Stimulated activated CD4-positive, alpha-beta T cell treated with anti-CD3 and anti-CD28 coated beads, TNF-alpha, amount 100 ng/mL, for 24 hours (primary cell): Measurements from ENCODE around the gene PRR23E.

Source experiments
- DNase-seq, 3 experiments: peaks; one replicate each; pipeline ENCODE4 v3.0.0-alpha.2; 2020; ENCODE audit warnings: low read depth in 3 of 3

The PRR23E gene

DNA sequence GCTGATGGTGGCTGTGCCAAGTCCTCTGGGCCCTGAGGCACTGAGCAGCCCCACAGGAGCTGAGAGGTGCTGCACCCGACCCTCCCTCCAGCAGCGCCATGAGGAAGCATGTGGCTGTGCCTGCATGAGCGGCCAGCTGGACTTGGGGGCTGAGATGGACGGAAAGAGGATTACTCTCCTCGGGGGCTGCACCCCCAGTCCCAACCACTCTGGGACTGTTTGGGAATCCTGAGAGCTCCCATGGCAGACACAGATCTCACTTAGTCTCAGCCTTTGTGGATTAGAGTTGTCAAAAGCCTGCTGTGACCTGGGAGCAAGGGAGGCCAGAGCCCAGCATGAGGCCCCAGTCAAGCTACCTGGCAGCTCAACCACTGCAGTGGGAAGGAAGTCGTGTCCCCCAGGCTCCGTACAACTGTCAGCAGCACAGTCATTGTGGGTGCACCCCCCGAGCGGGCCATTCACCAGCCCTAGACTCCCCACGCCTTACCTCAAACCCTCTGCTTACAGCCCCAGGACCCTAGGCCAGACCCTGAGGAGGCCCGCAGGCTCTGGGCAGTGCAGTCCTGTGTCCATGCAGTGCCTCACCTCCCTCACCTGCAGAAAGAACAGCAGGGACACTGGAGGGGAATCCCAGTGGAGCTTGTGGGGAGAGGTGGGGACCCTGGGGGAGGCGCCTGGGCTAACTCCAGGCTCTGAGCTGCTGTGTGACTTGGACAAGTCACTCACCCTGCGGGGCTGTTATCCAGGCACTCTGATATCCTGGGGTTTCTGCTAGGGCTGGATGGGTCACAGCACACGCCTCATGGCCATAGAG is 17.1 kb downstream of the PRR23E start:
- DNase-seq = no peak

- DNase-seq = no peak
These were observed 17.7 kb downstream of the PRR23E start for GRCh38 chr3:127210654-127210943.

DNA sequence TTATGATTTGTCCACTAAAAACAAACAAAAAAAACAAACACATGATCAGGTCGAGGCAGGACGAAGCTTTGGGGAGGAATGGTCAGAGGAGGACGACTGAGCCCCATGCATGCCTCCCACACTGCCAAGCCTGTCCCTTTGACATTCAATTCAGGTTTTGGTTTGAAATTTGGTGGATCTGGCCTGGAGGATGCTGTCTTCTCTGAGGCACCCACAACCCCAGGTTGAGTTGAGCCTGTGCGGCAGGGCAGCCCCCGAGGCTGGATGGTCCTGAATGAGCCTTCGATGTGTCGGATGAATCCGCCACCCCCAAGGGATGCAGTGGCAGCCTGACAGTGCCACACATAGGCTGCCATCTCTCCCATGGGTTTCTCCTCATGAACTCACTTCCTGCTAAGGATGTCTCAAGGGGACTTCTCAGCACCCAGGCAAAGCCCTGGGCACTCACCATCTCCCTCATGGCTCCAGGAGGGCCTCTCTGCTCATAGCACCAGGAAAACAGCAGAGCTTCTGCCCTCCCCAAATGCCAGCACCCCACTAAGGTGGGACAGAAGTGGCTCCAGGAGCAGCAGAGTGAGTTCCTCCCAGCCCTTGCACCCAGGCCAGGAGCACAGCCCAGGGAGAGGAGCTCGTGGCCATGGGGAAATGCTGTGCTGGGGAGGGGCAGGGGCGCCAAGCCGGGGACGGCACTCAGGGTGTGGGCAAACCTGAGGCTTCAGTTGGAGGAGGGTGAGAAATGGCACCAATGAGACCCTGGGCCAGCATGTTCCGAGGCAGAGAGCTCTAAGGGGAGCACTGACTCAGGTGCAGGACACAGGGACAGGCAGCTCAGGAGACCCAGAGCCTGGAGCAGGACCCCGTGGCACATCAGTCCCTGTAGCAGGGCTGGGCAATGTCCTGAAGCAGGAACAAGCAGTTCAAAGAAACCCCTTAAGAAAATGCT is 18.5 kb downstream of the PRR23E start:
- no peak for DNase-seq

DNA sequence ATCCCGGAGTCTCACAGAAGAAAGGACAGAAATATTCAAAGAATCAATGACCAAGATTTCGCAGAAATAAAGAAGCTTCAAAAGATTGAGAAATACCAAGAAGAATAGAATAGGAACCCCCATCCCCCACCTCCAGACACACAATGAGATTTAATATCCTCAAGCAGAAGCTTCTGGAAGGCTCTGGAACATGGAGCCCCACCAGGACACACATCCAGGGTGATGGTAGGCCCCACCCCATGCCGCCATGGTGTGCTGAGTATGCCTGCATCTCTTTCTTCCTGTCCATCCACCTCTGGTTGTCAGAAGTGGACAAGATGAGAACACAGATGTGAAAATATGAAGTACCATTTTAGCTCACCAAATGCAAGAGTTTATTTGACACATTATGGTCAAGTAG is 19.3 kb downstream of the PRR23E start:
- DNase-seq = no peak

GRCh38 chr3:127212711-127213110 is 19.8 kb downstream of the PRR23E start:
- DNase-seq = no peak

- DNase-seq = no peak
These were observed 20.5 kb downstream of the PRR23E start for GRCh38 chr3:127213381-127213918.

DNA sequence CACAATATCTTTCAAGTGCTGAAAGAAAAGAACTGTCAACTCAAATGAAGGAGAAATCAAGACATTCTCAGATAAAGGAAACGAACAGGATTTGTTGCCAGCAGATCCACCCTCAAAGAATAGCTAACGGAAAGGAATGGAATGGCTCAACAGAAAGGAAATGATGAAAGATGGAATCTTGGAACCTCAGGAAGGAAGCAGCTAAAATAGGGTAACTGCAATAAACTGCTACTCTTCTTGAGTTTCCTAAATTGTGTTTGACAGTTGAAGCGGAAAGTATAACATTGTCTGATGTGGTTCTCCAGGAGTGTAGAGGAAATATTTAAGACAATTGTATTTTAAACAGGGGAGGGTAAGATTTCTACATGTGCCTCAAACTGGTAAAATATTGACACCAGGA is 22.0 kb downstream of the PRR23E start:
- no peak for DNase-seq

DNA sequence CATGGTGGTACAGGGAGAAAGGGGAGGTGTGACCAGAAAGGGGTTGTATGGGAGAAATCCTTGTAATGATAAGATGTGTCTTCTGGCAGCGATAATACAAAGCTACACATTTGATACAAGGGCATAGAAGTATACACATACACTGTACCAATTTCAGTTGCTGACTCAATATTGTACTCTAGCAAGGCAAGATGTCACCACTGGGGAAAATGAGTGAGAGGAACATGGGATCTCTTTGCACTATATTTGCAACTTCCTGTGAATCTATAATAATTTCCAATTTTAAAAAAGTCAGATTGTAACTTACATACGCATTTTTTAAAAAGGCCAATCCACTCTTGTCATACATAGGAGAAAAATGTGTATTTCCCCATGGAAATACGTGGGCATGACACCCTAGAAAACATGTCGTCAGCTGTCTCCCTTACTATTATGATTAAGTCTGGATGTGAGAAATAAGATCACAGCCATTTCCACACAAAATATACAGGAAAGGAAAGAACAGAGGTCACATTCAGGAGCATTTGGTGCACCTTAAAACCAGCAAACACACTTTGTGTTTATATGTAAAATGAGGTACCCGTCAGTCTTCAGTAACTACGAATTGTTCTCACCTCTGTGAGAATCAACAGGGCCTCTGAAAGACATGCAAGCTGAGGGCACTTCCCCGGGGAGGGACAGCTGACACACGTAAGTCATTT is 22.9 kb downstream of the PRR23E start:
- no peak for DNase-seq

GRCh38 chr3:127216415-127217261 is 23.7 kb downstream of the PRR23E start:
- DNase-seq = no peak

GRCh38 chr3:127217596-127218453 is 24.9 kb downstream of the PRR23E start:
- DNase-seq = no peak

DNA sequence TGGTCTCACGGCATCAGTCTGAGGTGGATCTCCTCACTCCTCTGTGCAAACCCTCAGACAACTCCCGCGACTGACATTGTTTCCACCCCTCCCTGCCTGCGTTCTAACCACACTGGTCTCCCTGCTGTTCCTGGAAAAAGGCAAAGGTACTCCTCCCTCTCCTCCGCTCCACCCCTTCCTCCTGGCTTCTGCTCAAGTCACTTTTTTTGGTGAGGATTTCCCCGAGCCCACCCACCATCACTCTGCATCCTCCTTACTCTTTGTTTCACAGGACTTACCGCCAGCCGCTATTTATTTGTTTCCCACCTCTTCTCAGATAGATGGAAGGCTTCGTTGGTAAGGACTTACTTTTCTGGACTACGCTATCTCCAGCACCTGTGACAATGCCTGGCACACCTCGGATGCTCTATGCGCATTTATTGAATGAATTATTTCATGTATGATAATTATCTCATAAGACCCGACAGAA is 25.6 kb downstream of the PRR23E start:
- DNase-seq = no peak

DNA sequence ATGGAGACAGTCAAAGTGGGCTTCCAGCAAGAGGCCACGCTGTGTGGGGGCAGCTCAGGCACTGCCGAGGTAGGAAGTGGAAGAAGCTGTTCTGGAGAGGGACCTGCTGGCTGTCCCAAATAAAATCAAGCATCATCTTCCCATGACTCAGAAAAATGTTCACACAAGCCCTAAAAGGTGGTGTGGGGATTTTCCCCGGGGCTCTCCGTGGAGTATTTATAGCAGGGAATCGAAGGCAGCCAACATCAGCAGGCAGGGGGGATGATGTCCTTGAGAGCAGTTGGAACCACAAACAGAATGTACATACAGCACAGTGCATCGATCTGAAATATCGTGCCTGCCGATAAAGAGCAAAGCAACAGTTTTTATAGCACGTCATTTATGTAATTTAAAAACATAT is 27.6 kb downstream of the PRR23E start:
- DNase-seq = no peak

DNA sequence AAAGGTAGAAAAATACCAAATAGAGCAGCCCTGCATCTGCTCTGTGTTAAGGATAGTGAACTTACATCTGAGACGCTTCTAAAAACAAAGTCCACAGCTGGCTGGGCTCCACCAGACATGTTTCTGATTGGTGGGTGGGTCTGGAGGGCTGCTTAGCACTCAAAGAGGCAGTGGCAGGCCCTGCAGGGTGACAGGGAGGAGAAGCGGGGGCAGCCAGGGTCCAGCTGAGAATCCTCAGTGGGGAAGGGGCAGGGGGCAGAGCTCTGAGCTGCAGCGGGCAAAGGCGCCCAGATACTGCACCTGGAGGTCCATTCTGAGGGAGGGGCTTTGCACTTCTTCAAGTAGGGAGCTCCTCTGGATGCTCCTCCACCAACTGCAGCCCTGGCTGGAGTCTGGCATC is 28.1 kb downstream of the PRR23E start:
- no peak for DNase-seq

GRCh38 chr3:127221446-127222035 is 28.6 kb downstream of the PRR23E start:
- no peak for DNase-seq

- DNase-seq = no peak
These were observed 29.2 kb downstream of the PRR23E start for GRCh38 chr3:127222163-127222562.

DNA sequence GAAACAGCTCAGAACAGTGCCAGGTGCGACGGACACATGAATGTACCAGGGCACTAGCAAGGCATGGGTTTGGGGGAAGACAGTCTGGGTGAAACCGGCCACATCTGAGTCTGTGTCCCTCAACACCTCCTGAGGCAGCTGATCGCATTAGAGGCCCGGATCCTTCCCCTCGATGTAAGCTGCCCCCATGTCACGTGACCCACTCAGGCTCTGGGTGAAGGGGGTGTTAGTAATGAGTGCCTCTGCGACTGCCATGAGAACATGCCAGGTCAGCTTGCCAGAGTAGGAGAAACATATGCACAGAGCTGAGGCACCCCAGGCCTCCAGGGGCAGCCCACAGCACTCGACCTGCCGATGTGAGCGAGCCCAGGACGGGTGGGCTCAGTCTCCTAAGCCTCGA is 29.7 kb downstream of the PRR23E start:
- DNase-seq = no peak

DNA sequence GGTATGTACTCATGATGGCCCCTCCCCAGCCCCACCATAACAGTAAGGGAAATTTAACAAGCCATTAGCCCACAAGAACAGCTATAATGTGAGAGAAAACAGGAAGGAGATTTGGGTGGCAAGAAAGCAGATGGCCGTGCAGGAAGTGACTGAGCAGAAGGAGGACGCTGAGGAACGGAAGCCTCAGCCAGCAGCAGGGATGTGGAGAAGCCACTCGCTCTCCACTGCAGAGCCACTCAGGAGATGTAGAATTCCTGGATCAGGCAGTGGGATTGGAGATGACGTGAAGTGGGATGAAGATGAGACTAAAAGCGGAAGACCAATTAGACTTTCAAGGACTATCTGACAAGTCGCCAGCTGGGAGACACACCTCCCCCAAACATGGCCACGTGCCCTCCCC is 31.2 kb downstream of the PRR23E start:
- no peak for DNase-seq

- no peak for DNase-seq
These were observed 33.5 kb downstream of the PRR23E start for GRCh38 chr3:127226457-127226856.

- no peak for DNase-seq
These were observed 34.3 kb downstream of the PRR23E start for GRCh38 chr3:127226946-127227842.
